Measurements from ENCODE around the gene IRF9.

Gene IRF9

GRCh38 chr14:24159777-24160498 is 1.1 kb upstream of the IRF9 start (continued):
- TF ChIP-seq TSHZ2 (CRISPR knock-in tag; IDR thresholded peaks at IDR 0.05) (no peak), ZFP3 (CRISPR knock-in tag; IDR thresholded peaks at IDR 0.05) (no peak), ESRRG (CRISPR knock-in tag; IDR thresholded peaks at IDR 0.05) (no peak), BACH2 (CRISPR knock-in tag; IDR thresholded peaks at IDR 0.05; ENCODE audit: borderline replicate concordance) (no peak)

DNA sequence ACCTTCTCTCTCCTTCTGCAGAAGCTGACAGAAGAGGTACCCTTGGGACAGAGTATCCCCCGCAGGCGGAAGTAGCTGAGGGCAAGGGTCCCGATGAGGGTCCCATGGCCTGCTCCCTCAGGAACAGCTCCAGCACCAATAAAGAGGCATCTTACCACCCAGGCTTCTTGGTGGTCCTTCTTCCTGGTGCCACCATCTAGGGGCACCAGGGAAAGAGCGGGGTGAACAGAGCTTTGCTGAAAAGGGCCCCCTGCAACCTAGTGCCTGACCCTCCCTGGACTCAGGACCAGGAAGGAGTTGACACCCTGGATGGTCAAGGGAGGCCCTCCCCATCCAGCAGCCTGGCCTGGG is 591 bp upstream of the IRF9 start:
- no peak for TF ChIP-seq ZNF565 (CRISPR knock-in tag; conservative IDR thresholded peaks at IDR 0.05; ENCODE audit: low read depth)
- TF ChIP-seq PPARA (CRISPR knock-in tag; IDR thresholded peaks at IDR 0.05; ENCODE audit: borderline replicate concordance), result no peak
- TF ChIP-seq ZFP3 (CRISPR knock-in tag; IDR thresholded peaks at IDR 0.05), result no peak
- TF ChIP-seq BACH2 (CRISPR knock-in tag; IDR thresholded peaks at IDR 0.05; ENCODE audit: borderline replicate concordance), result no peak
- TF ChIP-seq, protein P1, sequence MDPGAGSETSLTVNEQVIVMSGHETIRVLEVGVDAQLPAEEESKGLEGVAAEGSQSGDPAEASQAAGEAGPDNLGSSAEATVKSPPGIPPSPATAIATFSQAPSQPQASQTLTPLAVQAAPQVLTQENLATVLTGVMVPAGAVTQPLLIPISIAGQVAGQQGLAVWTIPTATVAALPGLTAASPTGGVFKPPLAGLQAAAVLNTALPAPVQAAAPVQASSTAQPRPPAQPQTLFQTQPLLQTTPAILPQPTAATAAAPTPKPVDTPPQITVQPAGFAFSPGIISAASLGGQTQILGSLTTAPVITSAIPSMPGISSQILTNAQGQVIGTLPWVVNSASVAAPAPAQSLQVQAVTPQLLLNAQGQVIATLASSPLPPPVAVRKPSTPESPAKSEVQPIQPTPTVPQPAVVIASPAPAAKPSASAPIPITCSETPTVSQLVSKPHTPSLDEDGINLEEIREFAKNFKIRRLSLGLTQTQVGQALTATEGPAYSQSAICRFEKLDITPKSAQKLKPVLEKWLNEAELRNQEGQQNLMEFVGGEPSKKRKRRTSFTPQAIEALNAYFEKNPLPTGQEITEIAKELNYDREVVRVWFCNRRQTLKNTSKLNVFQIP (CRISPR knock-in tag; IDR thresholded peaks at IDR 0.05; ENCODE audit: borderline replicate concordance, low read depth), result no peak
- TF ChIP-seq ESRRG (CRISPR knock-in tag; IDR thresholded peaks at IDR 0.05), result no peak
- no peak for TF ChIP-seq CSRNP3 (CRISPR knock-in tag; IDR thresholded peaks at IDR 0.05)
- no peak for TF ChIP-seq ZFP30 (CRISPR knock-in tag; IDR thresholded peaks at IDR 0.05)
- no peak for TF ChIP-seq ISL1 (CRISPR knock-in tag; IDR thresholded peaks at IDR 0.05)
- no peak for TF ChIP-seq RARB (CRISPR knock-in tag; IDR thresholded peaks at IDR 0.05)
- no peak for TF ChIP-seq TOX (CRISPR knock-in tag; IDR thresholded peaks at IDR 0.05; ENCODE audit: borderline replicate concordance)
- ATAC-seq, result peak; percentile 5; the same call in 2 of the 3 replicates

DNA sequence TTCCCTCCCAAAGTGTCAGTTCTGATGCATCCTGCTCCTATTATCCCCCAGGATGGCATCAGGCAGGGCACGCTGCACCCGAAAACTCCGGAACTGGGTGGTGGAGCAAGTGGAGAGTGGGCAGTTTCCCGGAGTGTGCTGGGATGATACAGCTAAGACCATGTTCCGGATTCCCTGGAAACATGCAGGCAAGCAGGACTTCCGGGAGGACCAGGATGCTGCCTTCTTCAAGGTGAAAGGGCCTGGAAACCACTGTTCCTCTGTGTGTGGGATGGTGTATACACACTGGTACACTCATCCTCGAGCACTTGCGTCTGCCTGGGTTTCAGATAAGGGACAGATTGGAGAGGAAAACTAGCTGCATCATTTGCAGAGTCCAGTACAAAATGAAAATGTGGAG is 1.0 kb downstream of the IRF9 start:
- no peak for ATAC-seq
- TF ChIP-seq ARNTL (CRISPR knock-in tag; IDR thresholded peaks at IDR 0.05; ENCODE audit: borderline replicate concordance, low read depth) (no peak), ISL1 (CRISPR knock-in tag; IDR thresholded peaks at IDR 0.05) (no peak), OSR1 (CRISPR knock-in tag; IDR thresholded peaks at IDR 0.05) (no peak), TSHZ2 (CRISPR knock-in tag; IDR thresholded peaks at IDR 0.05) (no peak), TOX (CRISPR knock-in tag; IDR thresholded peaks at IDR 0.05; ENCODE audit: borderline replicate concordance) (no peak), ZFP30 (CRISPR knock-in tag; IDR thresholded peaks at IDR 0.05) (no peak), PPARA (CRISPR knock-in tag; IDR thresholded peaks at IDR 0.05; ENCODE audit: borderline replicate concordance) (no peak), SNAI2 (CRISPR knock-in tag; IDR thresholded peaks at IDR 0.05) (no peak), BACH2 (CRISPR knock-in tag; IDR thresholded peaks at IDR 0.05; ENCODE audit: borderline replicate concordance) (no peak), TCF4 (CRISPR knock-in tag; IDR thresholded peaks at IDR 0.05; ENCODE audit: borderline replicate concordance) (no peak), GLIS3 (CRISPR knock-in tag; IDR thresholded peaks at IDR 0.05) (no peak), CSDC2 (CRISPR knock-in tag; IDR thresholded peaks at IDR 0.05) (no peak), CREB5 (CRISPR knock-in tag; IDR thresholded peaks at IDR 0.05; ENCODE audit: low read depth) (no peak), ZNF565 (CRISPR knock-in tag; conservative IDR thresholded peaks at IDR 0.05; ENCODE audit: low read depth) (no peak), ESRRG (CRISPR knock-in tag; IDR thresholded peaks at IDR 0.05) (no peak), ZNF8 (CRISPR knock-in tag; IDR thresholded peaks at IDR 0.05) (no peak), ZC3H10 (CRISPR knock-in tag; IDR thresholded peaks at IDR 0.05) (no peak)
- TF ChIP-seq, protein P2, sequence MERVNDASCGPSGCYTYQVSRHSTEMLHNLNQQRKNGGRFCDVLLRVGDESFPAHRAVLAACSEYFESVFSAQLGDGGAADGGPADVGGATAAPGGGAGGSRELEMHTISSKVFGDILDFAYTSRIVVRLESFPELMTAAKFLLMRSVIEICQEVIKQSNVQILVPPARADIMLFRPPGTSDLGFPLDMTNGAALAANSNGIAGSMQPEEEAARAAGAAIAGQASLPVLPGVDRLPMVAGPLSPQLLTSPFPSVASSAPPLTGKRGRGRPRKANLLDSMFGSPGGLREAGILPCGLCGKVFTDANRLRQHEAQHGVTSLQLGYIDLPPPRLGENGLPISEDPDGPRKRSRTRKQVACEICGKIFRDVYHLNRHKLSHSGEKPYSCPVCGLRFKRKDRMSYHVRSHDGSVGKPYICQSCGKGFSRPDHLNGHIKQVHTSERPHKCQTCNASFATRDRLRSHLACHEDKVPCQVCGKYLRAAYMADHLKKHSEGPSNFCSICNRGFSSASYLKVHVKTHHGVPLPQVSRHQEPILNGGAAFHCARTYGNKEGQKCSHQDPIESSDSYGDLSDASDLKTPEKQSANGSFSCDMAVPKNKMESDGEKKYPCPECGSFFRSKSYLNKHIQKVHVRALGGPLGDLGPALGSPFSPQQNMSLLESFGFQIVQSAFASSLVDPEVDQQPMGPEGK (CRISPR knock-in tag; IDR thresholded peaks at IDR 0.05; ENCODE audit: borderline replicate concordance), result no peak
